HG03565 (cell line): ENCODE measurements around the gene CUL1.
"Not testable (repeated sequence)": the region's sequence is repeated elsewhere in the genome, so short reads cannot be mapped to it uniquely, and the experiment has no call there.

ENCODE experiments used
- ATAC-seq: cut with Tn5 transposase; IDR thresholded peaks from one replicate; pipeline ENCODE4 v1.9.1; 2021; ENCODE audit warnings: mild to moderate bottlenecking, moderate library complexity; ENCODE audit not compliant: unreplicated experiment

CUL1 gene

DNA sequence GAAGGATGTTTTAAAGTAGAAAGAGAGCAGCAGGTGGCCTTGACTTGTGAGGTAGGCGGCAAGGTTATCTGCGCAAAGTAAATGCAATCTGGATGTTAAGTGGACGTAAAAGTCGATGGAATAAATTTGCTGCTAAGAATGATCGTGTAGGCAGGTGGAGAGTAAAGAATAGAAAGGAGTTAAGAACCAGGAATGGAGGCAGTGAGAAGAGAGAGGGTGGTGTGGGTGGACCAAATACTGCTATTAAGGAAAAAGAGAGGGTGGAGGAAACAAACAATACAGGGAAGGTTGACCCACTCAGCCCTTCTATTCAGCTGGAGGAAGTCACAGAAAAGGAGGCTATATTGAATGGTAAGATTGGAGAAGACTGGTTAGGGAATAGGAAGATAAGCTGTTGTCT is 1.9 kb upstream of the CUL1 start:
- ATAC-seq = no peak

DNA sequence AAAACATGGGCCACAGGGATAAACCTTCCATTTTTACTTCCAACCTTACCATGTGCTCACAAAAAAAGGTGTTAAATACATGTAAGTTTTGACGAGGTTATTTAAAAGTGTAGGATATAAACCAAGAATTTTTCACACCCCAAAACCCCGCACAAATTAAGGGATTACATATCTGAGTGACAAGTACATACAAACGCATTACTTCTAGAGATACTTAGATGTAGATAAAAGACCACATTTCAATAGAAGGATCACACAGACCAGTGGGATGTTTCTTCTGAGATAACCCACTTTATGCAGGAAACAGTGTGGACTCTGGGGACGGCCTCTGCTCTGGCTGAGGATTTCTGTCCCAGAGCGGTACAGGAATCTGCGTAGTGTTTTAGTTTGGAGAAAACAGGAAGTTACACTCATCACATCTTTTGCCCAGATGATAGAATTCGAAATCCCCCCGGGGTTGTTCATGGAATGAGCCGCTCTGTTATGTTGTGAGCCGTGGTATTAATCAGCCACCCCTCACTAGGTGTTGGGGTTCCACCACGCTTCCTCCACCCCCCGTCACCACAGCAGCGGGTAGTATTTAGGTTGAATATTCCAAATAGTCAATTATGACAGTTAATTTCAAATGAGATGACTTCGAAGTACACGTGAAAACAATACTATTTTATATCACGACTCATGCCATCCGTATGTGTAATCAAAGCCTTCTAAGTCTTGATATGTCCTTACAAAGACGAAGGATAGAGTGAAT is 1.3 kb upstream of the CUL1 start:
- no peak for ATAC-seq

DNA sequence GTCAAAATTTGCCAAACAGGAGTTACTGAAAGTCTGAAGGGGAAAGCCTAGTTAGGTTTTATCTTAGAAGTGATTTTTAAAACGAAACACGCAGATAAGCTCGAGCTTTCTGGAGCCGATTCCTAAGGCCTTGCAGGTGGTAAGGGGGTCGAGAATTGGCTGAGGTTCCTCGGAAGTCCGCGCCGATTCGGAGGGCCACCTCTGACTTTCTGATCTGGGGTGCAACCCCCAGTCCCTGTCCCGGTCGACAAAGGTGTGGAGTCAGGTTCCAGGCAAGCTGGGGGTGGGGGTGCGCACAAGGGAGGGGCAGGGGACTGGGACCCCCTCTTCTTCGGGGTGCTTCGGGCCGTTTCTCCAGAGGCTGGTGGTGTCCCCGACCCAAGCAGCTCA is 701 bp upstream of the CUL1 start:
- ATAC-seq = peak; percentile 1

DNA sequence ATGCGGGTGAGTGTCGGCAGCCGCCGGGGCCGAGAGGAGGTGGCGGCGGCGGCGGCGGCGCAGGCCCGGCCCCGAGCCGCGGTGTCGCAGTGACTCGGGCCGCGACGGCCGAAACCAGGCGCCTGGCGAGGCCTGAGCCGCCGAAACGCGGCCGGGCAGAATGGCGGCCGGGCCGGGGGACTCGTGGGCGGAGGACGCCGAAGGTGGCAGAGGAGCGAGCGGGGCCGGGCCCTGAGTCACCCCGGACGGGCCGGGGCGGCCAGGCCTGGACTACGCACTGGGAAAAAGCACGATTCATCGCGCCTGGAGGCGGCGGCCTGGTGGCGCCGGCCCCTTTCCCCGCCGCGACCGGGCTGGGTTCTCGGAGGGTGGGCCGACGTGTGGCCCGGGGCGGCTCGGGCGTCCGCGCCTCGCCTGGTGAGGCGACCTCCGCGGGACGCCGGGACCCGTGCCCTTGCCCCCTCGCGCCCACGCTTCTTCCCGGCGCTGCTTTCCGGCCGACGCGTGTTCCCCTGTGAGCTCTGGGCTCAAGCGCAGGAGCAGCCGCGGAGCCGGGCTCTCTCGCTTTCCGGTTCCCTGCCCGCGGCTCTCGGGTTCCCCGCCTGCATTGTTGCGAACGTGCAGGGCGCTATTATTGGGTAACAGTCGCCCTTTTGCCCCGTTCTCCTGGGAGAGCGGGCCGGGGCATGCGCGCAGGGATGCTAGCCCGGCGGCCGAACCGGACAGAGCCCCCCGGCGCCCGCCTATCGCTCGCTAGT is 500 bp downstream of the CUL1 start:
- ATAC-seq = peak; percentile 29

DNA sequence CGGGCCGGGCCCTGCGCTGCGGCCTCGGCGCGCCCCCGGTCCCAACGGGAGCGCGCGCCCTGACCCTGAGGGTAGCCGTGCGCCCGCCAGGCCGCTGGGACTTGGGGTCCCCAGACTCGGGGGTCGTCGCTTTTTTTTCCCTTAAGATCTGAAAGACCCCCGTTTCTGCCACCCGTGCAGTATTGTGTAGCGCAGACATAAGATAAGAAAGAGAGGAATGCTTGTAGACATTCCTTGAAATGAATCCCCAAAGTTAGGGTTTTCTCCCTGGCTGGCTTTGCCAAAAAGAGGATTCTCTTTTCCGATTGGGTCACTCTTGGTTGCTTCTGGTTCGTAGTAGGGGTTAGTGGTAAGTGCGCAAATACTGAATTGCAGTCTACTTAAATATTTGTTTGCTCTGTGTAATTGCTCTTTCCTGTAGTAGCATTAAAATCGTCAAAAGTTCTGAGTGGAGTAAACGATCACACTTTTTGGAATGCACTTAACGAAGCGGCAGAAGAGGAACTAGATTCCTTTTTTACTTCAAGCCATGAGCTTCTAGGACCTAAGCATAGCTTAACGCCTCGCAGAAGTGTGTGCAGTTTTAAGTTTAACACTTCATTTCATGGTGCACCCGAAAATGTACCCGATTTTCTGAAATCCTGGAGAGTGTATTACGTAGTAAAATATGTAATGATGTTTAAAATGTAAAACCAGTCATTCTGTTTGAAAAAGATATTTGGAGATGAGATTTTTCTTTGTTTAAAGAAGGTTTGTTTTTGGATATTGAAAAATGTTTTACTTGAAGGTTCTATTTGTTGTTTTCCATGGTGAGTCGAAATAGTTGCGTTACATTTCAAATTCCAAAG is 1.3 kb downstream of the CUL1 start:
- ATAC-seq = no peak

DNA sequence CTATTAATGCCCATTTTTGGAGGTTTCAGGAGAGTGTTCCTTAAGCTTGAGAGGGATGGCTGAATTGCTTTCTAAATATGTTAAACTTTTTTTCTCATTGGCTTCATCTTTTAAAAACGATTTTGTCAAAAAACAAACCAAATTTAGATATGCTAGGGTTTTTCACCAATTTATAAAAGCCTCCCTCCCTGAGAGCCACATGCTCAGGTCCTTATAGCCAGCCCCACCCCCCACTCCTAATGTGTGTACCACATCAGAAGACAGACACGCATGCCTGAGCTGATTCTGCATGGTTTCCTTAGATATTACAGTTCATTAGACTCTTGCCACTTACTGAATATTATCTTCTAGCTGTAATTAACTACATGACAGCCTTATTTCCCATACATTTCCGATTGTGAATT is 2.0 kb downstream of the CUL1 start:
- ATAC-seq = no peak

DNA sequence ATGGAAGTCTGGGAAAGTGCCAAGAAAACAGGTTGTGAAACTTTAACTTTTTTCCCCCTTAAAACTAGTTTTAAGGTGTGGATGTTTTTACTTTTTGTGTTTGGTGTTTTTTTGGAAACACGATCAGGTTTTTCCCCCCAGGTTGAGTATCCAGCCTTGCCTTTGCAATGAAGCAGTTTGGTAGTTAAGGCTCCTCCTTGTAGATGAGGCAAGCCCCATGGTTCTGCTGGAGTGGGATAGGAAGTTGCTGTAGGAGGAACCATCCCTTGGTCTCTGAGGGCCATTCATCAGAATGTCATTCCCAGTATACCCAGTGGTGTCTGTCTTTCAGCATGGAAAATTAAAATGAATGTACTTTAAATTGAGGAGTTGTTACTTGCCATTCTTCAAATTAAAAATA is 2.7 kb downstream of the CUL1 start:
- no peak for ATAC-seq

DNA sequence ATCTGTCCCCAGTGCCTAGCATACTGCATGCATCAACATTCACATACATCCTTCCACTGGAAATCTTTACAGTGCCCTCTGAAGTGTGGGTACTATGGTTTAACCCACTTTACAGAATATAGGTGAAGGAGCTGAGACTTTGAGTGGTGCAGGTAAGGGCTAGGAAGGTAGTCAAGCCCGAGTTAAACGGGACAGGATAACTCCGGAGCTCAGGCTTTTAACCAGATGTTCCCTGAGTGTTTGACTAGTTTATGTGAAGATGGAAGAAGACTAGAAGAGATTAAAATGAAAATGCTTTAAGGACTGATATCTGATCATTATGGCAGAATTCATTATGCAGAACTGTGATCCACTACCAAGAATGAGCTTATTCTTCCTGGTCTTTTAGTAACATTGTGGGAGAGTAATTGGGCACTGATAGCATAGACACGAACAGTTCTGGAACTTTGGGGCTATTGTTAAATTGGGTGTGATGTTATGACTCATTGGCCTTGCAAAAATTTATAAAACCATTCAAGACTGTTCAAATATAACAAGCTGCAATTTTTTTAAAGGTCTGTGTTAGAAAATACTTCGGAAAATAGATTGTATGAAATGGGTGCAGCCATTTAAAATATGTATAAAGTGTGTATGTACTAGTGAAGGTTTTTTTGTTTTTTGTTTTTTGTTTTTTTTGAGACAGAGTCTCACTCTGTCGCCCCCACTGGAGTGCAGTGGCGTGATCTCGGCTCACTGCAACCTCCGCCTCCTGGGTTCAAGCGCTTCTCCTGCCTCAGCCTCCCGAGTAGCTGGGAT is 4.4 kb downstream of the CUL1 start:
- ATAC-seq = no peak

DNA sequence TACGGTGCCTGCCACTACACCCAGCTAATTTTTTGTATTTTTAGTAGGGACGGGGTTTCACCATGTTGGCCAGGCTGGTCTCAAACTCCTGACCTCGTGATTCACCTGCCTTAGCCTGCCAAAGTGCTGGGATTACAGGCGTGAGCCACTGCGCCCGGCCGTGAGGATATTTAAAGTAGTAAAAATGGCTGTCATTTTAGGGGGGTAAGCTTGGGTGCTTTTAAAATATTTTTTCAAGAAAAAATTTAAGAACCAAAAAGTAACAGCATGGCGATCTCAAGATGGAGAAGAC is 4.9 kb downstream of the CUL1 start:
- not testable (repeated sequence) for ATAC-seq

DNA sequence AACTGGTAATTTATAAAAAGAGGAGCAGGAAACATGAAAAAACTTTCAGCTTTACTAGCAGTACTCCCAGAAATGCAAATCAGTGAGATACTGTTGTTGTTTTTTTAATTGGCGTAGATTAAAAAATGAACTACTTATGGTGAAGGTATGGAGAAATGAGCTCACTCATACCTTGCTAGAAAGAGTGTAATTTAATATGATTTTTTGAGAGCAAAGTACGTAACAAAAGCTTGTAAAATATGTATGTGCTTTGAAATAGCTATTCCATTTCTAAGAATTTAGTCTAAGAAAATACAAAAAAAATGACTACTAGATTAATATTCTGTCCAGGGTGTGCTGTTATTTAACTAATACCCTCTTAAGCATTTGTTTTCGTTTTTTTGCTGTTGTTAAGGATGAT is 5.5 kb downstream of the CUL1 start:
- no peak for ATAC-seq

DNA sequence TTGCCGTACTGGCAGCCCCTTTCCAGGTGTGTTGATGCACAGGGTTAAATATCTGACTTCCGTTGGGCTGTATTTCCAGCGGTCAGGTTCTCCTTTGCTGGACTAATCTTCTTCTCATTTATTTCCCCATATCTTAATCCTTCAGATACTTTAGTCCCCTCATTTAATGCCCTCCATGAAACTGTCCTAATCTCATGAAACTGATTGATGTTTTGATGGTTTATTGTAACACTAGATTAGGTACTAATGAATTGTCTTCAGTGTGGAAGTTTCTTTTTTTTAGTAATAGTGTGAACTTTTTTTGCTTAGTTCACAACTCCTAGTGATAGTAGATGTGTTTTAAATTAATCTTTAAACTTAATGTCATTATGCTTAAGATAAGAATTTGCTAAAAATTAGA is 6.3 kb downstream of the CUL1 start:
- no peak for ATAC-seq

DNA sequence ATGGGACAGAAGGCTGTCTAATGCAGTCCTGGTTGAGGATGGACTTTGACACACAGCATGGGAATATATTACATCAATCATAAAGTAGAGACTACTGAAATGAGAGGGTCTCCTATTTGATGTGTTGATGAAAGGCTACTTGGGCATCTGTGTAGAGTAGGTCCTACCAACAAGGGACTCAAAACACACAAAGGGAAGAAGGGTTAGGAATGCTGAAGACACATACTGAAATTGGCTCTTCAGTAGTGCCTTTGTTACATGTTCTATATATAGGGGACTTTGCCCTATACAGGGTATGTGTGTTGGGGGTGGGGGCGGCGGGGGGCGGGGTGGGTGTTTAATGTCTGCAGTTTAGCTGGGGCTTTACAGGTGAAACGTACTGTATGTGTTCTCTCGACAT is 7.7 kb downstream of the CUL1 start:
- ATAC-seq = no peak

DNA sequence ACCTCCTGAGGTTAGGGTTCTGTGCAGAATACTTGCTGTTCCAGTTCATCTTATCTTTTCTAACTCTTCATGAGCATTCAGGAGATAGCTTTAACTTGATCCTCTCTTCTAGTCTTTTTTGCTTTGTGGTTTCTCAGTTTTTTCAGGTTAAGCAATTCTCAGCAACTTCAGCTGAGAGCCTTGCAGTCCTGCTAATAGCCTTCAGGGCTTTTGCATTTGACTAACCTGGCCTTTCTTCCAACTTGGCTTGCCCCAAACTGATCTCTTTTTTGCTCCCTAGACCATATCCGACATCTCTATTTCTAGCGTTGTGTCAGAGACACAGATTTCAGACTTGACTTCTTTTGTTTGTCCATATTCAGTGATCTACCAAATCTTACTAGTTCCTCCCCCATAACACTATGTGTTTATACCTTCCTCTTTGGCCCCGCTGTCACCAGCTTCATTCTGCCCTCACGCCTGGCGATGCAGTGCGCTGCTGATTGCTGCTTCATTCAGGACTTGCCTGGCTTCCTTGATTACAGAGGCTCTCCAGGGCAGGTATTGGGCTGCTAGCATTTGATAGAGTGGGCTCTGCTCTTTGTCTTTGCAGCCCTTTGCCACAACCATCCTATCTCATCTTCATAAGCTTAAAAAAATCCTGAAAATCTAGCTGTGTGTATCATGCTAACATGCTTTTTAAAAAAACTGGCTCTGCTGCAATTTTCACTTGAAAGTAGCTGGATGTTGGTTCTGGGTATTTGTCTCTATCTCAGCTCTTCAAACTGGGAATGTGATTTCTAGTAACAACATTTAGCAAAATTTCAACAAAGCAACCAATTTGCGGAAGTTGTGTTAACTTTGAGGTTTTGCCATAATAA is 9.6 kb downstream of the CUL1 start:
- no peak for ATAC-seq

DNA sequence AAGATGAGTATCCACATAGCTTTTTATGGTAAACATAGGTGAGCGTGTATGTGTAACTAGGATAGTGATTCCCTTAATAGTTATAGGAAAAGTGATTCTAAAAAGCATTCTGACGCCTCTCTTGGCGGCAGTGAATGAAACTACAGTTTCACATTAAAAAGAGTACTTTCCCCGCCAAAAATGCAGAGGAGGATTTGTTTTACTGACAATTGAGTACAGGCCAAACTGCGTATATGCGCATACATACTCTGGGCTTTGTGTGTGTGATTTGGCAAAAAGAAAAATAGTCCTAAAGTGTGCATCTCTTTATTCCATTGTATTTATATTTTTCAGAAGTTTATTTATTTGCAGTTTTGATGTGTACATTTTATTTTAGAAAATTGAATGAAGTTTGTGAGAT is 10.3 kb downstream of the CUL1 start:
- ATAC-seq = no peak

DNA sequence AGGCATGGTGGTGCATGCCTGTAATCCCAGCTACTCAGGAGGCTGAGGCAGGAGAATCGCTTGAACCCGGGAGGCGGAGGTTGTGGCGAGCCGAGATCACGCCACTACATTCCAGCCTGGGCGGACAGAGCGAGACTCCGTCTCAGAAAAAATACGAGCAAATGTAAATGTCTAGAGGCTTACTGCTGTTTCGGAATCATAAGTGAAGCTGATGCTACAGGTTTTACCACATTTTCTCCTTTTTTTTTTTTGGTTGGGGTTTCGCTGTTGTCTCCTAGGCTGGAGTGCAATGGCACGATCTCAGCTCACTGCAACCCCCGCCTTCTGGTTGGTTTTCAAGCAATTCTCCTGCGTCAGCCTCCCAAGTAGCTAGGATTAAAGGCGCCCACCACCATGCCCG is 11.7 kb downstream of the CUL1 start:
- ATAC-seq = not testable (repeated sequence)

DNA sequence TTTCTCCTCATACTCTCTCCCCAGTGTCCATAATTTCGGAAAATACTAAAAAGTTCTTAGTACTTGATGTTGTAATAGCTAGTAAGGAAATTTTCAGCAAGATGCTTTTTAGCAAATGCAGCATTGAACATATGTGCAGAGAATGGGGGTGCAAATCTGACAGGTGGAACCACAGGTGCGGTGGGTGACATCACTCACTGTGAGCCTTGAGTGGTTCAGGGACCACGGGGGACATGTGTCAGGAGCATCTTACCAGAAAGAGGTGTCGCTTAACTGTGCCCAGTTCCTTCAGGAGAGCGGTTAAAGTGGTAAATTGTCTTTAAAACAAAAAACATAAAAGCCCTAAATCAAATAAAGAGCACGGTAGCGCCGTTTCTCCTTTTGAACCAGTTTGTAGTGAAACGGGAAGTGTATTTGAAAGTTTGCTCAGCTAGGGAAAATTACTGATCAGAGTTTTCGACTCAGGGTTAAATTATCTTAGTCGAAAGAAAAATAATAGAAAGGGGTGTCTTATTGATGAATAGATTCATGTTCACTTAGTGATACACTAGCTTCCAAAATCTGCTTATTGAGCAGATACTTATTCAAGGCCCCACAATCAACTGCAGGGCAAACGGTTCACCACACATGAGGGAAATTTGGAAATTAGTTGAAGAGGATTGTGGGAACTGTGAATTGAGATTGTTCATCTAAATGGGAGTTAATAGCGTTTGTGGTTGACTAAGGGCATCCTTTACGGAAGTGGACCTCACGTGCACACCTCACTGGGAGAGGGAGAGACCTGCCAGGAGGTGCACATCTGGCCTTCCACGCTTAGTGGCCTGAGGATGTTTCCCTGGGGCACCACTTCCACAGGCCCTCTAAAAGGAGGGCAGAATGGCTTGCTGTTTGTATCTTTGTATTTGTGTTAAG is 12.7 kb downstream of the CUL1 start:
- no peak for ATAC-seq

DNA sequence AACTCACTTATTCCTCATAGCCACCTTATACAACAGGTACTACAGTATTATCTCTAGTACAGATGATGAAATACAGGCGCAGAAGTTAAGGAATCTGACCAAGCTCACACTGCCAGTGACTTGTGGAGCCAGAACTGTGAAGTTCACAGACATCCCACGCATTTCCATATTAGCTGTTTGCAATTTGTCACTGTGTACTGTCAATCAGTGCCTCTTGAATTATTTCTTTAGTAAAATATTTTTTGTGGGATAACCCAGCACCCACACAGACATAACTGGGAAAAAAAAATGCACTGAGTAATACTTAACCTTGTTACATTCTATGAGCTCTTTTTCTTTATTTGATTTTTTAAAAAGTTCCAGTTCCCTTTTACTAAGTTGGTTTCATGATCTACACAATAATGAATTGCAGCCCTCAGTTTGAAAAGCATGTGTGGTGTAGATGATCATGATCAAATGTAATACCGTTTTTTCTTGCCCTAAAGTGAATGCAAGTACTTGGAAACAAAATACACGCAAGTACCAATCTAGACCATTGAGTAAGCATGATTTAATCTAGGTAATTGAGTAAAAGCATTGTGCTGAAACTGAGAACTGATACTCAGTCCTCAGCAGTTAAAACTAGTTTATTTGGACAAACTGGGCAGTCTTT is 14.1 kb downstream of the CUL1 start:
- ATAC-seq = no peak

DNA sequence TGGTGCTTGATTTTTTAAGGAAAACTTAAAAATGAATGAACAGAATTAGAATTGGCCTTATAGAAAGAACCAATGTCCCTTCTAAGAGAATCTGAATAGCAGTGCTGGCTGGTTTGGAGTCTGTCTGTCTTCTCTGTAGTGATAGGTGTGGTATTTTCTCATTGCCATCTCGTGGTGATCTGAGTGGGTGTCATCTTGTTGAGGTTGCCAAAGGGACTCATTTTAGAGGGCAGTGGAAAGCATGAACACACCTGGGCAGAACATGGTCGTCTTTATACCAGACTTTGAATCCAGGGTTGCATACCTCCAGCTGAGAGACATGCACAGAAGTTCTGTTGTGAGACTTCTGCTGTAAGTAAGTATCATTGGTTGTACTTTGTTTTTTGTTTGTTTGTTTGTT is 15.8 kb downstream of the CUL1 start:
- no peak for ATAC-seq

DNA sequence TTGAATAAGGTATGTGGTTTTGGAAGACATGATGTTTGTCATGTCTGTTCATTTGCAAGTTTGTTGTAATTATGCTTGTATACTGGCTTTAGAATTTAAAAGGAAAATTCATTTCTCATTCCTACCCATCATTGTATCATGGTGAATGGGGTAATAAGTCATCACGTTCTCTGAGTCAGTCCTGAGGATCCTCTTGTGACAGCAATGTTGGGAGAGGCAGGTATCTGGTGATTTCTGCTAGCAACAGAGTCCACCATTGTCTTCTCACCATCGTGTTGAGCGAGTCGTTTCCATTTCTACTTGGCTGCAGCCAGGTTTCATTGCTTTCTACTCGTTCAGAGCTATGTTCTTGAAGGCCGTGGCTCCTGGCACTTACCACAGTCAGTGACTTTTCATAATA is 16.3 kb downstream of the CUL1 start:
- ATAC-seq = no peak
